ENCODE measurements around the gene GAS7. TPM values are rescaled to one million over a fixed set of nuclear protein-coding genes. Genes with fewer than 3 reads are reported as not detected.

GAS7 gene
- total RNA-seq, 1 experiment from 2014 or later, result 6.0 TPM

- peak overlapping the region in 1 of 3 experiments; percentile 73; a peak in 2 of 7 replicates for H3K27ac Mint-ChIP-seq
- Histone ChIP-seq H3K79me2 (ENCODE audit: insufficient read depth, low read length) (0 out of 2 replicates have a peak, but pooled peaks cover 2% of the 10 kb centered on the region), H2AK5ac (ENCODE audit: insufficient read length, low read length) (no peak overlapping the region), H4K5ac (ENCODE audit: insufficient read length, low read depth, low read length) (no peak overlapping the region), H3K9ac (ENCODE audit: extremely low read depth, insufficient read length, low read length) (no peak overlapping the region), H2AFZ (ENCODE audit: low read length) (no peak overlapping the region), H3K79me1 (ENCODE audit: insufficient read depth, low read depth, low read length, poor library complexity, severe bottlenecking) (no peaks in the 10 kb centered on the region), H2BK20ac (ENCODE audit: low read depth, low read length, poor library complexity, severe bottlenecking) (no peak overlapping the region), H4K91ac (ENCODE audit: insufficient read length, low read depth, low read length) (no peak overlapping the region), H3K56ac (ENCODE audit: insufficient read length, low read depth, low read length) (no peak overlapping the region), H3K27me3 (ENCODE audit: insufficient read depth, low read length) (no peaks in the 10 kb centered on the region), H2BK15ac (ENCODE audit: low read depth, low read length) (no peak overlapping the region), H3K4me2 (ENCODE audit: insufficient read depth, insufficient read length, low read length) (peak overlapping the region; percentile 1), H4K8ac (replicated peaks; ENCODE audit: insufficient read length, low read depth, low read length) (no peak overlapping the region), H2BK5ac (ENCODE audit: insufficient read length, low read length) (no peak overlapping the region), H2BK120ac (ENCODE audit: low read depth, low read length, poor library complexity, severe bottlenecking) (no peak overlapping the region), H3K4me1 (ENCODE audit: insufficient read depth, low read length) (peaks cover 11% of the 10 kb centered on the region; the same call in 1 of the 2 replicates), H3K23ac (ENCODE audit: insufficient read length, low read depth, low read length) (no peak overlapping the region), H3K4ac (ENCODE audit: low read depth, low read length) (no peak overlapping the region), H4K20me1 (ENCODE audit: control insufficient read depth, insufficient read depth, insufficient read length) (no peaks in the 10 kb centered on the region), H2BK12ac (ENCODE audit: insufficient read length, low read depth, low read length) (no peak overlapping the region), H3K14ac (ENCODE audit: insufficient read depth, low read length) (no peak overlapping the region), H3K9me3 (ENCODE audit: control insufficient read depth, low read depth, low read length) (no peaks in the 10 kb centered on the region), H3K23me2 (ENCODE audit: insufficient read length, low read depth, low read length, poor library complexity, severe bottlenecking) (no peaks in the 10 kb centered on the region), H3K27ac (ENCODE audit: insufficient read length, low read depth, low read length) (no peak overlapping the region), H3K18ac (ENCODE audit: insufficient read length, low read depth, low read length) (no peak overlapping the region), H3T11ph (ENCODE audit: low read length) (no peak overlapping the region)
- H3K4me1 Mint-ChIP-seq, result peaks cover 48 to 50% of the 10 kb centered on the region in 2 experiments
- no CpG with 5 or more reads among the region's 6 CpGs for WGBS (ENCODE audit: extremely low coverage, insufficient read length, low lambda C conversion rate)
- H3K4me3 Mint-ChIP-seq, result peak overlapping the region in 1 of 2 experiments; percentile 22; a peak in 1 of 5 replicates
- peak; percentile 51 for DNase-seq
- peaks cover 5% of the 10 kb centered on the region for H3K27me3 Mint-ChIP-seq (ENCODE audit: low read depth)
- peaks cover 0 to 5% (median 0%) of the 10 kb centered on the region in 3 experiments; a peak in 3 of 7 replicates for H3K36me3 Mint-ChIP-seq (ENCODE audit: insufficient read depth in 1 of 3, low read depth in 3 of 3)
- peaks cover 4 to 5% of the 10 kb centered on the region in 2 experiments; a peak in 4 of 5 replicates for H3K9me3 Mint-ChIP-seq
- TF ChIP-seq CTCF (conservative IDR thresholded peaks at IDR 0.05), result no peak
Measured at GRCh38 chr17:10177131-10177912, 21.1 kb downstream of the GAS7 start.
